Measurements from ENCODE around the gene PLEKHA8.

DNA sequence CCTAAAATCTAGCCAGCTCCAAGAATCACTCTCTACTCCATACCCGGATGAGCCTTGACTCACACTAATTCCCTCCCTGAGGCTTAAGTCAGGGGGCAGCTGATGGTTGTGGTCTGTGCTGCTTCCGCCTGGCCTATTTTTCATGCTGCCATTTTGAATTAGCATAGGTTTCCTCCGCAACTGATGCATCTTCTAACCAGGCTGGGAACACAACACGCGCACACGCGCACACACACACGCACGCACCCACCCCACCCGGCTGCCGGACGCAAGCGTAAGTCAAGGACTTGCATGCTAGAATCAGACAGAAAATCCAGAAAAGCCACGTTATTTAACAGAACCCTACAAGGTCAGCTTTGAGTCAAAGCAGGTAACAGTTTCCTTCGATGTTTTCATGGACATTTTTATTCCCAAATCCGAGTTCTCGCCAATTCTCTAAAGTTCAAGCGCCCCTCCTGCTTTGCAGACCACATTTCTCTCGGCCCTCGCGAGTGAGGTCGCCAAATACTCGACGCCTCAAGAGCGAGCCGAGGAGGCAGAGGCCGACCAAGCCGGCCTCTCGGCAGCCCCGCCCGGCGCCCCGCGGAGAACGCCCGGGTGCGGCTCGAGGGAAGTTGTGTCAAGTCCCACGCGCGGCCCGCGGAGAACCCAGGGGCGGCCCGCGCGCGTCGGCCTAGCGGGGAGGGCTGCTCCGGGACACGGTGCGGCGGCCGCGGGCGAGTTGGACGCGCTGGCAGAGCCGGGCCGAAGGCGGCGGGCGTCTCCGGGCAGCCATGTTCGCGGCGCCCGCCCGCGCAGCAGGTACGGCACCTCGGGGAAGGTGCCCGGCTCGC, 39.6 kb upstream of the PLEKHA8 start:
- TF ChIP-seq EZH2 (IDR thresholded peaks at IDR 0.05) (no peak), POLR2AphosphoS5 (IDR thresholded peaks at IDR 0.05; ENCODE audit: borderline replicate concordance, low read depth, low read length) (no peak)
